ENCODE measurements around the gene SUMO2. TPM values are rescaled to one million over a fixed set of nuclear protein-coding genes. Genes with fewer than 3 reads are reported as not detected.

The SUMO2 gene
- total RNA-seq, 1 donor from 2014 or later: 483 TPM

DNA sequence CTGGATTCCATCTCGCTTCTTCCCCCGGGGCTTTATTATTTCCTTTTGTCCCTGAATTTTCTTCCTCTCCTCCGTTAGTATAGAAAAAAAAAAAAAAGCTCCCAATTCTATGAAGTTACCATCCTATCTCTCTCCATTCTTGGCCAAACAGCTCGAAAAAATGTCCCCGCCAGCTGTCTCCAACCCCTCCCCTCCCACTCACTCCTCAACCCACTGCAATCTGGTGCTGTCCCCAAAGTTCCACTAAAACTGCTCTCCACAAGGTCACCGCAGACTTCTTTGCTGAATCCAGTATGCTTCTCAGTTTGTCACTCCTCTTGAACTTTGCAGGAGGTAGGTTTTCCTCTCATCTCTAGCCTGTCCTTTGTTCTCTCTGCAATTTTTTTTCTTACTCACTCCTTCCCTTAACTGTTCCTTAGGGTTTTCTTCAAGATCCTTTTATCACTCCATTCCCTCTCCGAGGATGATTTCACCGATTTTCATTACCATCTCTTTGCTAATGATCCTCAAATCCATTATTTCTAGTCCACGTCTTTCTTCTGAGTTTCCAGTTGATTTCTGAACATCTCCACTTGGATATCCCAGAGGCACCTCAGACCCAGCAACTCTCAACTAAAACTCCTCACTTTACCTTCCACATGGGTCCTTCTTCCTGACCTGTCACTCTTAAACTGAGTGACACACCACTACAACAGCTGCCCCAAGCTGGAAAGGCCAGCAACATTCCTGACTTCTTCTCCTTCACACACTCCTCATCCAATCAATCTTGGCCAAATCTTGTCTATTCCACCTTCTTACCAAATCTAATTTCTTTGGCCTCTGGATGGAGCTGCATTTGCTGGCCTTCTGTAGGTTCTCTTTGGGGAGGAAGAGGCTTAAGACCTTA, 1.5 kb upstream of the SUMO2 start:
- peaks cover 32% of the 10 kb centered on the region for H3K4me1 Mint-ChIP-seq (ENCODE audit: unreplicated experiment)
- H3K4me3 Mint-ChIP-seq (ENCODE audit: unreplicated experiment): peak overlapping the region; percentile 73
- DNase-seq (ENCODE audit: extremely low spot score, unreplicated experiment): no peak
- no peaks in the 10 kb centered on the region for H3K9me3 Mint-ChIP-seq (ENCODE audit: unreplicated experiment)
- TF ChIP-seq, protein P1, sequence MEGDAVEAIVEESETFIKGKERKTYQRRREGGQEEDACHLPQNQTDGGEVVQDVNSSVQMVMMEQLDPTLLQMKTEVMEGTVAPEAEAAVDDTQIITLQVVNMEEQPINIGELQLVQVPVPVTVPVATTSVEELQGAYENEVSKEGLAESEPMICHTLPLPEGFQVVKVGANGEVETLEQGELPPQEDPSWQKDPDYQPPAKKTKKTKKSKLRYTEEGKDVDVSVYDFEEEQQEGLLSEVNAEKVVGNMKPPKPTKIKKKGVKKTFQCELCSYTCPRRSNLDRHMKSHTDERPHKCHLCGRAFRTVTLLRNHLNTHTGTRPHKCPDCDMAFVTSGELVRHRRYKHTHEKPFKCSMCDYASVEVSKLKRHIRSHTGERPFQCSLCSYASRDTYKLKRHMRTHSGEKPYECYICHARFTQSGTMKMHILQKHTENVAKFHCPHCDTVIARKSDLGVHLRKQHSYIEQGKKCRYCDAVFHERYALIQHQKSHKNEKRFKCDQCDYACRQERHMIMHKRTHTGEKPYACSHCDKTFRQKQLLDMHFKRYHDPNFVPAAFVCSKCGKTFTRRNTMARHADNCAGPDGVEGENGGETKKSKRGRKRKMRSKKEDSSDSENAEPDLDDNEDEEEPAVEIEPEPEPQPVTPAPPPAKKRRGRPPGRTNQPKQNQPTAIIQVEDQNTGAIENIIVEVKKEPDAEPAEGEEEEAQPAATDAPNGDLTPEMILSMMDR (IDR thresholded peaks at IDR 0.05): no peak
- H3K27me3 Mint-ChIP-seq (ENCODE audit: unreplicated experiment): no peaks in the 10 kb centered on the region
- H3K36me3 Mint-ChIP-seq (ENCODE audit: unreplicated experiment): peaks cover 1% of the 10 kb centered on the region
- H3K27ac Mint-ChIP-seq (ENCODE audit: unreplicated experiment): peak overlapping the region; percentile 97

- TF ChIP-seq, protein P1 (IDR thresholded peaks at IDR 0.05): no peak
- Mint-ChIP-seq H3K4me3 (ENCODE audit: unreplicated experiment) (peak overlapping the region; percentile 91), H3K36me3 (ENCODE audit: unreplicated experiment) (peaks cover 5% of the 10 kb centered on the region), H3K9me3 (ENCODE audit: unreplicated experiment) (no peaks in the 10 kb centered on the region), H3K4me1 (ENCODE audit: unreplicated experiment) (peaks cover 30% of the 10 kb centered on the region), H3K27me3 (ENCODE audit: unreplicated experiment) (no peaks in the 10 kb centered on the region), H3K27ac (ENCODE audit: unreplicated experiment) (peak overlapping the region; percentile 81)
- peak; percentile 89 for DNase-seq (ENCODE audit: extremely low spot score, unreplicated experiment)
These were observed 515 bp downstream of the SUMO2 start for GRCh38 chr17:75182319-75182568.

DNA sequence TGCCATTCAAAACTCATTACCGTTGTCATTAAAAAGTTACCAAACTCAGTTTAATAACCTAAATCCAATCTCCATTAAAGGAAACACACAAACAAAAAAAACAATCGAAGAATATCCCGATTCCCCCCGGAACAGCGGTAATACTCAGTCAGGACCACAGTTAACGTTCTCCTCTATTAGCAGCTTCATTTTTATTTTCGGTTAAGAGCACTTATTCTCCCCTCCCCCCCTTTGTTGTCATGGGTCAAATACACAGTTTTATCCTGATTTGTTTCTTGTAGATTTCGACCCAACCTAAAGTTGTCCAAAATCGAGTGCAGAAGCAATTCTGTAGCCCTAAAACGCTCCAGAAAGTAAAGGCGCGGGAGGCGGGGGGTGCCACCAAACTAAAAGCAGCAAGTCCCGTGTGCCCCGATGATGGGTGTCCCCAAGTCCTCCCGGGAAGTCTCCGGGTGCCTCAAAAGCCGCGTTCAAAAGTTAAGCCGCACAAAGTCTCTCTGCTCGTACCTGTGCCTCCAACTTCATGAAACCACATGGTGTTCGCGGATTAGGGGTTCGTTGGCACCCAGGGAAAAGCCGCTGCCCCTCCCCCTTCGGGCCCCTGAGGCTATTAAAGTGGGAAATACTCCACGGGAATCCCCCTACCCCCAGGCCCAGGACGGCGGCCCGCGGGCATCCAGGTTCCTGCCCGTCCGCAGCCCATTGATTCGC, 996 bp downstream of the SUMO2 start:
- no peak for DNase-seq (ENCODE audit: extremely low spot score, unreplicated experiment)
- TF ChIP-seq, protein P1 (IDR thresholded peaks at IDR 0.05): no peak

GRCh38 chr17:75181110-75181509, 1.6 kb downstream of the SUMO2 start:
- TF ChIP-seq, protein P1 (IDR thresholded peaks at IDR 0.05): no peak
- H3K27ac Mint-ChIP-seq (ENCODE audit: unreplicated experiment): peak overlapping the region; percentile 81
- no peaks in the 10 kb centered on the region for H3K9me3 Mint-ChIP-seq (ENCODE audit: unreplicated experiment)
- H3K4me1 Mint-ChIP-seq (ENCODE audit: unreplicated experiment): peaks cover 30% of the 10 kb centered on the region
- peak overlapping the region; percentile 91 for H3K4me3 Mint-ChIP-seq (ENCODE audit: unreplicated experiment)
- DNase-seq (ENCODE audit: extremely low spot score, unreplicated experiment): no peak
- H3K27me3 Mint-ChIP-seq (ENCODE audit: unreplicated experiment): no peaks in the 10 kb centered on the region
- H3K36me3 Mint-ChIP-seq (ENCODE audit: unreplicated experiment): peaks cover 12% of the 10 kb centered on the region

More for the DNA sequence above, 996 bp downstream of the SUMO2 start:
- H3K9me3 Mint-ChIP-seq (ENCODE audit: unreplicated experiment): no peaks in the 10 kb centered on the region
- no peaks in the 10 kb centered on the region for H3K27me3 Mint-ChIP-seq (ENCODE audit: unreplicated experiment)
- peaks cover 7% of the 10 kb centered on the region for H3K36me3 Mint-ChIP-seq (ENCODE audit: unreplicated experiment)
- peak overlapping the region; percentile 91 for H3K4me3 Mint-ChIP-seq (ENCODE audit: unreplicated experiment)
- peaks cover 30% of the 10 kb centered on the region for H3K4me1 Mint-ChIP-seq (ENCODE audit: unreplicated experiment)
- peak overlapping the region; percentile 81 for H3K27ac Mint-ChIP-seq (ENCODE audit: unreplicated experiment)

DNA sequence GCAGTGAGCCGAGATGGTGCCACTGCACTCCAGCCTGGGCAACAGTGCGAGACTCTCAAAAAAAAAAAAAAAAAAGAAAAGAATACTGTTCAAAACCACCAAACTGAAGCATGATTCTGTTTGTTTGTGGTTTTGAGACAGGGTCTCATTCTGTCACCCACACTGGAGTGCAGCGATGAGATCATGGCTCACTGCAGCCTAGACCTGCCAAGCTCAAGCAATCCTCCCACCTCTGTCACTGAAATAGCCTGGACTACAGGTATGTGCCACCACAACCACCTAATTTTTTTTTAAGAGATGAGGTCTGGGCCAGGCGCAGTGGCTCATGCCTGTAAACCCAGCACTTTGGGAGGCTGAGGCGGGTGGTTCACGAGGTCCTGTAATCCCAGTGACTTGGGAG, 4.3 kb downstream of the SUMO2 start:
- Mint-ChIP-seq H3K9me3 (ENCODE audit: unreplicated experiment) (no peaks in the 10 kb centered on the region), H3K4me3 (ENCODE audit: unreplicated experiment) (no peak overlapping the region), H3K27me3 (ENCODE audit: unreplicated experiment) (no peaks in the 10 kb centered on the region), H3K36me3 (ENCODE audit: unreplicated experiment) (peaks cover 23% of the 10 kb centered on the region), H3K27ac (ENCODE audit: unreplicated experiment) (no peak overlapping the region), H3K4me1 (ENCODE audit: unreplicated experiment) (peaks cover 19% of the 10 kb centered on the region)
- DNase-seq (ENCODE audit: extremely low spot score, unreplicated experiment): no peak
- TF ChIP-seq, protein P1 (IDR thresholded peaks at IDR 0.05): no peak

Data from osteocyte (in vitro differentiated cells).